Measurements from ENCODE around the gene SSU72.
"Not testable (repeated sequence)": the region's sequence is repeated elsewhere in the genome, so short reads cannot be mapped to it uniquely, and the experiment has no call there.

The SSU72 gene

GRCh38 chr1:1536019-1536937 is 38.4 kb downstream of the SSU72 start:
- no peaks in the 10 kb centered on the region for H3K9me3 Mint-ChIP-seq
- H3K36me3 Mint-ChIP-seq (ENCODE audit: insufficient read depth), result peaks cover 4% of the 10 kb centered on the region
- DNase-seq (no peak), ATAC-seq (replicated peaks) (no peak)
- H3K4me1 Mint-ChIP-seq (ENCODE audit: low read depth in 2 of 2), result peaks cover 0 to 4% of the 10 kb centered on the region in 2 donors
- no peaks in the 10 kb centered on the region for H3K27me3 Mint-ChIP-seq
- no peak overlapping the region for H3K4me3 Mint-ChIP-seq
- H3K27ac Mint-ChIP-seq, result no peak overlapping the region

GRCh38 chr1:1535201-1536018 is 39.3 kb downstream of the SSU72 start:
- Mint-ChIP-seq H3K4me3 (no peak overlapping the region), H3K36me3 (ENCODE audit: insufficient read depth) (peaks cover 4% of the 10 kb centered on the region), H3K27ac (no peak overlapping the region), H3K9me3 (no peaks in the 10 kb centered on the region), H3K4me1 (ENCODE audit: low read depth in 2 of 2) (peaks cover 0 to 4% of the 10 kb centered on the region in 2 donors), H3K27me3 (no peaks in the 10 kb centered on the region)
- DNase-seq (no peak), ATAC-seq (replicated peaks) (no peak)

GRCh38 chr1:1534401-1535154 is 40.1 kb downstream of the SSU72 start:
- no peaks in the 10 kb centered on the region for H3K27me3 Mint-ChIP-seq
- peaks cover 4% of the 10 kb centered on the region for H3K36me3 Mint-ChIP-seq (ENCODE audit: insufficient read depth)
- H3K27ac Mint-ChIP-seq, result no peak overlapping the region
- no peak overlapping the region for H3K4me3 Mint-ChIP-seq
- ATAC-seq (replicated peaks), result no peak
- H3K9me3 Mint-ChIP-seq, result no peaks in the 10 kb centered on the region
- DNase-seq, result no peak
- H3K4me1 Mint-ChIP-seq (ENCODE audit: low read depth in 2 of 2), result peaks cover 0 to 4% of the 10 kb centered on the region in 2 donors

- H3K4me3 Mint-ChIP-seq; H3K36me3 Mint-ChIP-seq (ENCODE audit: insufficient read depth); H3K4me1 Mint-ChIP-seq (ENCODE audit: low read depth in 2 of 2); H3K27ac Mint-ChIP-seq; ATAC-seq (replicated peaks); DNase-seq; H3K27me3 Mint-ChIP-seq; H3K9me3 Mint-ChIP-seq: not testable (repeated sequence)
Observed at GRCh38 chr1:1533894-1534291, 40.8 kb downstream of the SSU72 start.

DNA sequence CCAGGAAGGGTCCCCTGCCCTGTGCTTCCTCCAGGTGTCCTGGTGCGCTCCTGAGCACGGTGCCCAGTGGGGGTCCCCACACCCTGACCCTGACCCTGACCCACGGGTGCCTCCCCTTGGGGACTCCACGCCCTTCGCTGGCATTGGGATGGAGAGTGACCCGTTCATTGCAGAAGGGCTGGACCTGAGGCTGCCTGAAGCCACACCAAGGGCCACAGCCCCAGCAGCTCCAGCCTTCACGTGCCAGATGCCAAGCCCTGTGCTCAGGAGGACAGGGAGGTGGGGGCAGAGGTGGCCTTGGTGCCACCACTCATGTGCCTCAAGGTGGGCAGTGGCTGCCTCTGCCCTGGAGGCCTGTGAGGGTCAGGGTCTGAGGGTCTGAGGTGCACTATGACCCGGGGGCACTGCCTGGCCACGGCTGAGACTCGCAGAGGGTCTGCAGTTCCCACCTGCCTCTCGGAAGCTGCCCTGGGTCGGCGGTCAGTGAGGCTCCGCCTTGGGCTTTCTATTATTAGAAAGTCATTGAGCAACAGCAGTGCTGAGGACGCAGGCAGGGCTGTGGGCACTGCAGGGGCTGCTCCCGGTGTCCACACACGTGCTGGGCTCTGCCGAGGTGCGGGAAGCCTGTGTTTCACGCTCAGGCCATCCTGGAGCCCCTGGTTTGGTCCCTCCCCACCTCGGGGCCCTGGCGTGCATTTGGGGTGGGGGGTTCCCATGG is 41.3 kb downstream of the SSU72 start:
- not testable (repeated sequence) for H3K27me3 Mint-ChIP-seq; H3K4me1 Mint-ChIP-seq (ENCODE audit: low read depth in 2 of 2); H3K9me3 Mint-ChIP-seq; H3K27ac Mint-ChIP-seq; H3K36me3 Mint-ChIP-seq (ENCODE audit: insufficient read depth); H3K4me3 Mint-ChIP-seq; DNase-seq; ATAC-seq (replicated peaks)

DNA sequence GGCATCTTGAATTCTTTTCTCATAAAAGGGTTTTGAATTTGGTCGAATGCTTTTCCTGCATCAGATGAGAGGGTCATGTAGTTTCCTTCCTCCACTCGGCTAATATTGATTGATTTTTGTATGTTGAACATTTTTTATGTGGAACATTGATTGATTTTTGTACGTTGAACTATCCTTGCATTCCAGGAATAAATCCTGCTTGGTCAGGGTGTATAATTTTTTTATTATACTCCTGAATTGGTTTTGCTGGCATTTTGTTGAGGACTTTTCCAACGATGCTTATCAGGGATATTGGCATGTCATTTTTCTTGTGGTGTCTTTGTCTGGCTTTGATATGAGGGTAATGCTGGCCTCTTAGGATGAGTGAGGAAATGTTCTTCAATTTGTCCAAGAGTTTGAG is 42.7 kb downstream of the SSU72 start:
- H3K27me3 Mint-ChIP-seq, result no peaks in the 10 kb centered on the region
- peaks cover 8% of the 10 kb centered on the region for H3K36me3 Mint-ChIP-seq (ENCODE audit: insufficient read depth)
- no peak overlapping the region for H3K4me3 Mint-ChIP-seq
- no peaks in the 10 kb centered on the region for H3K4me1 Mint-ChIP-seq (ENCODE audit: low read depth in 2 of 2)
- no peaks in the 10 kb centered on the region for H3K9me3 Mint-ChIP-seq
- no peak overlapping the region for H3K27ac Mint-ChIP-seq
- DNase-seq (no peak), ATAC-seq (replicated peaks) (no peak)

DNA sequence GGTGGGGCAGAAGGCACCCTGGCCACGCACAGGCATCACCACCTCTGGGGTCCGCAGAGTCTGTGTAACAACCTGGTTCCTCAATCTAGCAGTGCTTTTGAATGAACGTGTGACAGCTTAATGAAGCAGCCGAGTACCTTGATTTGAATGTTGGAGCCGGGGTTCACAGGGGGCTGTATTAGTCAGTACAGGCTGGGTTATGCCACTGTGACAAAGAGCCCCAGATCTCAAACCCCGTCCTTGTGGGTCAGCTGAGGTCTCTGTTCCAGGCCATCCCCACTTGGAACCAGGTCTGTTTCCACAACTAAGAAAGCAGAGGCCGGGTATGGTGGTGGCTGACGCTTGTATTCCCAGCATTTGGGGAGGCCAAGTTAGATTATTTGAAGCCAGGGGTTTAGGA is 44.7 kb downstream of the SSU72 start:
- Mint-ChIP-seq H3K9me3 (no peaks in the 10 kb centered on the region), H3K4me3 (no peak overlapping the region), H3K27ac (no peak overlapping the region), H3K27me3 (no peaks in the 10 kb centered on the region), H3K36me3 (ENCODE audit: insufficient read depth) (peaks cover 12% of the 10 kb centered on the region), H3K4me1 (ENCODE audit: low read depth in 2 of 2) (no peaks in the 10 kb centered on the region)
- ATAC-seq (replicated peaks) (no peak), DNase-seq (no peak)

DNA sequence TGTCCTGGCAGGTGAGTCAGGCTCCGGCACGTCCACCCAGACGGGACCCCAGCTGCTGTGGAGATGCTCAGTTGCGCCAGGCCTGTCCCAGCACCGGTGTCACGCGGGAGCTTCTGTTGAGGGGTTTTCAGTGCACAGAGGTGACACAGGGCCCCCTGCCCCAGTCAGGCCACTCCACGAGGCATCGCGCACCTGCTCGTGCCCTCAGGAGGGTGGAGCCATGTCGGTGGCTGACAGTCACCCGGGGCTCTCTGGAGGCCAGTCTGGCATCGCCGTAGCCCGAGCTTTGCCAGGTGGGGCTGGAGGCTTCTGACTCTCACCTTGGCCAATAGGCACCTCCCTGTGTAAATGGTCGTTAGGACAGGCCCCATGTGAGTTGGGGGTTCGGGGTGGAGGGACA is 45.3 kb downstream of the SSU72 start:
- DNase-seq (no peak), ATAC-seq (replicated peaks) (no peak)
- Mint-ChIP-seq H3K36me3 (ENCODE audit: insufficient read depth) (peaks cover 15% of the 10 kb centered on the region), H3K27me3 (no peaks in the 10 kb centered on the region), H3K4me1 (ENCODE audit: low read depth in 2 of 2) (no peaks in the 10 kb centered on the region), H3K27ac (no peak overlapping the region), H3K4me3 (no peak overlapping the region), H3K9me3 (no peaks in the 10 kb centered on the region)

GRCh38 chr1:1528301-1529267 is 46.1 kb downstream of the SSU72 start:
- Mint-ChIP-seq H3K4me1 (ENCODE audit: low read depth in 2 of 2) (no peaks in the 10 kb centered on the region), H3K27me3 (no peaks in the 10 kb centered on the region), H3K27ac (no peak overlapping the region), H3K4me3 (no peak overlapping the region), H3K9me3 (no peaks in the 10 kb centered on the region), H3K36me3 (ENCODE audit: insufficient read depth) (peaks cover 18% of the 10 kb centered on the region)
- DNase-seq (no peak), ATAC-seq (replicated peaks) (no peak)

DNA sequence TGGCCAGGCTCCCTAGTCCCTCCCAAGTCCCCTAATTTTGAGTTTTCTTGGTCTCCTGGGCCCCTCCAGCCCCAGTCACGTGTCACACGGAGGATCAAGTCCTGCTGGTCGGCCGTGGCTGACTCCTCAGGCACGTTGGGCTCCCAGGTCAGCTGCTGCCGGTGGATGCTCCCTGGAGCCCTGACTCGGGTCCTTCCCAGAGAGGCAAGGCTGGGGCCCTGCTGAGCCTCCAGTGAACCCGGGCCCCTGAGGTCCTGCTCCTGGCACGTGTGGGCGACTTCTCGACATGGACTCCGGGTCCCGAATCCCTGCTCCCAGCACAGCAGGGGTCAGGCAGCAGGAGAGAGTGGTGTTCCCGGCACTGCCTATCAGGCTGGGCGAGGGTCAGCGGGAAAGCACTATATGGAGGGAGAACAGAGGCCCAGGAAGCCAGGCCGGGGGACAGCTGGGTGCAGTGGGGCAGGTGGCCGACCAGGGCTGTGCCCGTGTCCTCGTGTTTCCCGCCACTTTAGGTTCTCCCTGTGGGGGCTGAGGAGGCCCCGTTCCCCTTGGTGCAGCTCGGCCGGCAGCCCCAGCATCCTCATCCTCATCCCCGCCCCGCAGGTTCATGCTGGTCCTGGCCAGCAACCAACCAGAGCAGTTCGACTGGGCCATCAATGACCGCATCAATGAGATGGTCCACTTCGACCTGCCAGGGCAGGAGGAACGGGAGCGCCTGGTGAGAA is 47.4 kb downstream of the SSU72 start:
- Mint-ChIP-seq H3K27me3 (no peaks in the 10 kb centered on the region), H3K4me3 (no peak overlapping the region), H3K27ac (no peak overlapping the region), H3K36me3 (ENCODE audit: insufficient read depth) (peaks cover 21% of the 10 kb centered on the region), H3K4me1 (ENCODE audit: low read depth in 2 of 2) (no peaks in the 10 kb centered on the region), H3K9me3 (no peaks in the 10 kb centered on the region)
- ATAC-seq (replicated peaks) (no peak), DNase-seq (no peak)

- peaks cover 24% of the 10 kb centered on the region for H3K36me3 Mint-ChIP-seq (ENCODE audit: insufficient read depth)
Observed at GRCh38 chr1:1526476-1526875, 48.2 kb downstream of the SSU72 start.

More at GRCh38 chr1:1526476-1526875, 48.2 kb downstream of the SSU72 start:
- H3K27ac Mint-ChIP-seq; ATAC-seq (replicated peaks); H3K27me3 Mint-ChIP-seq; H3K9me3 Mint-ChIP-seq; H3K4me1 Mint-ChIP-seq (ENCODE audit: low read depth in 2 of 2); DNase-seq; H3K4me3 Mint-ChIP-seq: not testable (repeated sequence)

All from effector memory CD8-positive, alpha-beta T cell (primary cell).